GM21619 (cell line): ENCODE results near the gene MYO9A.
"Not testable (repeated sequence)": the region's sequence is repeated elsewhere in the genome, so short reads cannot be mapped to it uniquely, and the experiment has no call there.

ENCODE experiments used
- ATAC-seq: cut with Tn5 transposase; IDR thresholded peaks from one replicate; pipeline ENCODE4 v1.9.1; 2021; ENCODE audit not compliant: unreplicated experiment

The MYO9A gene

DNA sequence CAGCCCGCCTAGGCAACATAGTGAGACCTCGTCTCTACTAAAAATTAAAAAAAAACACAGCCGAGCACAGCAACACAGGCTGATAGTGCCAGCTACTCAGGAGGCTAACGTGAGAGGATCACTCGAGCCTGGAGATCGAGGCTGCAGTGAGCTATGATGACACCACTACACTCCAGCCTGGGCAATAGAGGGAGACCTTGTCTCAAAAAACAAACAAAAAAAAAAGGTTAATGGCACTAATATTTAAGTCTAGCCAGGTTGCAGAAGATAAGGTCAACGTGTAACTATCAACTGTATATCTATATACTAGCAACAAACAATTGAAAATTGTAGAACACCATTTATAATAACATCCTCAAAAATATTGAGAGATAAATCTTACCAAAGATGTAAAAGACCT is 75.1 kb downstream of the MYO9A start:
- no peak for ATAC-seq

DNA sequence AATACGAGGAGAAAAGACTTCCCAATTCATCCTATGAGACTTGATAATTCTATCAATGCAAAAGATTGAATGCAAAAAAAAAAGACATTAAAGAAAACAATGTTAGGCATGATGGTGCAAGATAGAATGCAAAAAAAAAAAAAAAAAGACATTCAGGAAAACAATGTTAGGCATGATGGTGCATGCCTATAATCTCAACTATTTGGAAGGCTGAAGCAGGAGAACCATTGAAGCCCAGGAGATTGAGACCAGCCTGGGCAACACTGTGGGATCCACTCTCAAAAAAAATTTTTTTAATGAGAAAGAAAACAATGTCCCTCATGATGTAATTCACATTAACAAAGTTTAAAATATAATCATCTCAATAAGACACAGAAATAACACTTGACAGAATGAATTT is 75.9 kb downstream of the MYO9A start:
- ATAC-seq = no peak

DNA sequence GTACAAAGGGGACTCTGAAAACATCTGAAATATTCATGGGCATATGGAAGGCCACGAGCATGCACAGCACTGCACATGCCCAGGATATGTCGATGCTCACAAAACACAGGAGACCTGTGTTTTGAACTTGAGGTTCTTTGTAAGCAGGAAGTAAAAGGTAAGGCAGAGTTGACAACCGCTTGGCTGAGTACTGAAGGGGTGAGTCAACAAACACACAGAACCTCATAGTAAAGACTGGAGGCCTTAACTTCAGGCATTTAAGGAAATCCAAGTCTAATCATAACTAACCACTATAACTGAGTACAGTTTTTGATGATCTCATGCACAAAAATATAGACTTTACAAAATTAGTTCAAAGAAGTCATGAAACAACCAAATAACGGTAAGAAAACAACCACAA is 80.6 kb downstream of the MYO9A start:
- no peak for ATAC-seq

DNA sequence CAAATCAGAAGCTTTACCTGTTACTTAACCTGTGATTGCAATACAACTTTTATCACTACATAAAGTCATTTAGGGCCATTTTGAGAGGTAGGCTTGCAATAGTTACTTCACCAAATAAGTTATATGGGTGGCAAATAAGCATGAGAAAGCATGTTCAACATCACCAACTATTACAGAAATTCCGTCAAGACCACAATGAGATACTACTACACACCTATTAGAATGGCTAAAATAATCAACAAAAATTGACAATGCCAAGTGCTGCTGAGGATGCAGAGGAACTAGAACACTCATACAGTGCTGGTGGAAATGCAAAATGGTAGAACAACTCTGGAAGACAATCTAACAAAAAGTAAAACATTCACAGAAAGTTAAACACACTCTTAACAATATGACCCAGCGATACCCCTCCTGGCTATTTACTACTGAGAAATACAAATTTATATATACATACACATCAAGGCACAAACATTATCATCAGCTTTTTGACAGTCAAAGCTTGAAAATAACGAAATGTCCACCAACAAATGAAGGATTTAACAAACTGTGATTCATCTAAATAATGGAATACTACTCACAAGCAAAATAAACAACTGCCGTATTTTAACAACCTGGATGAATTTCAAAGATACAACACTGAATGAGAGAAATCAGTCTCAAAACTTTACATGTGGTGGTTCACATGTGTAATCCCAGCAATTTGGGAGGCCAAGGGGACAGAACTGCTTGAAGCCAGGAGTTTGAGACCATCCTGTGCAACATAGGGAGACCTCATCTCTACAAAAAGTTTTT is 82.9 kb downstream of the MYO9A start:
- ATAC-seq = no peak

DNA sequence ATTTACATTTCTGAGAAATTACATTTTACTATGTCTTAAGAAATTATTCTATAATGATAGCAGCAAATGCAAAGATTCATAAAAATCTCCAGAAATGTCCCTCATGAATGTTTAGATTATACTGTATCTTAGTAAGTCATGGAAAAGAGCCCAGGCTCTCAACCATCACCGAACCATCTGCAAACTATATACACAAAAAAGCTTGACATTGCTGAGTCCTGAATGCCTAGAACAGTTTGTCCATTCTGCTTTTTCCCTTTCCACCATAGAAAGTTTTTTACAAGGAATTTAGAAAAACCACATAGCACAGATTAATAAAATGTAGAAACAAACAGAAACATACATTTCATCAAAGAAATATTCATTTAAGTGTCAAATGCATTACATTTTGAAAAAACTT is 83.6 kb downstream of the MYO9A start:
- no peak for ATAC-seq

DNA sequence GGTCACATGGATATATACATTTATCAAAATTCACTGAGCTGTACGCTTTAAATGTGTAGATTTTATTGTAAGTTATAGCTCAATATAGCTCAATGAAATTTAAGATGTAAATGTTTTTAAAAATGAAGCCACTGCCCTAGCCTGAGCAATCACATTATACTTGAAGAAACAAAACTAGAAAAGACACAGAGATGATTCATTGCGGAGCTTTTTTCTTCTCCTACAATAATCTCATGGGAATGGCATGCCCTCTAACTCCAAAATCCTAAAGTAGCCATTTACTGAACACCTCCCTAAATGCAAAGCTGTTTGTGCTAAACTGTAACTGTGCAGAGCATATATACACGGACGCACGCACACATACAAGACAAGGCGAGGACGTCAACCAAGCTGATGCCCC is 84.2 kb downstream of the MYO9A start:
- no peak for ATAC-seq

DNA sequence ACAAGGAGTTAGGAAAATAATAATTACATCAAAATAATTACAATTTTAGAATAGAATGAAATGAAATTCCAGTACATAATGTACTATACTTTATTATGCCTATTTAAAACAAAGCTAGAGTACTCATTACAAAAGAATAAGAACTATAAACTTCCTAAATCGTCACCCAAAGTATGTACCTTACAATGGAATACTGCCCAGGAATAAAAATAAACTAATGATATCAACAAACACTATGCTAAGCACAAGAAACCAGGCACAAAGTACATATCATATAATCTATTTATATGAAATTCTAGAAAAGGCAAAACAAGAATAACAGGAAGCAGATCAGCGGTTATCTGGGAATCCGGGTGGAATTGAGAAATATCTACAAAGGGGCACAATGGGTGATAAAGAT is 84.7 kb downstream of the MYO9A start:
- no peak for ATAC-seq

DNA sequence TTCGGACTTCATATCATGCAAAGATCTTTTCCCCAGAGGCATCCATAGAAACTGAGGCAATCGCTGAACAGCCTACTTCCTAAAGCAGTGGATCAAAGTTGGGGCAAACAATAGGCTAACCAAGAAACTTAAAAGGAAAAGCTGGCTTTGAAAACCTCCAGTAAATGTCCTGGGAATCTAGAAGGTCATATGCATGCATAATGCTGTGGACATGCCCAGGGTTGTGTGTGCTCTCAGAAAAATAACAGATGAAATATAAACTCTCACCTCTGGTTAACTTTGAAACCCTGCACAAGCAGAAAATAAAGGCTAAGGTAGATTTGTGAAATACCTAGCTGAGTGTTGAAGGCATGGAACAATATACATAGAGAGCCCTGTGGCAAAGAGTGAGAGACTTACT is 96.3 kb downstream of the MYO9A start:
- ATAC-seq = no peak

DNA sequence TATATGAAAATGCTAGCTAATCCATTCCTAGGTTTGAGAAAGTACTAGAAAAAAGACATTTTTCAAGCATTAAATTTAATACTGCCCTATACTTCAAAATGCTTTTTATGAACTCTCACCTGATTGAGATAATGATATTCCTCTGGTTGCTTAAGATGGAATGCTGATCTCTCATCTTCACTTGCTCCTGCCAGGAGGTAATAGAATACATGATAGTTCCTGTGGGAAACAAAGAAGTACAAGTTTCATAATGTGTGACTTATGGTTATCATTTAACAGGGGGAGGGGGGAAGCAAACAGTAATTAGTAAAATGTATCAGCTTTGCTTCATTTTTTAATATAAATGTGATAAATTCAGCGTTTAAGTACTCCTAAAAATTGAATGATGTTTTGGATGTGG is 97.2 kb downstream of the MYO9A start:
- ATAC-seq = no peak

DNA sequence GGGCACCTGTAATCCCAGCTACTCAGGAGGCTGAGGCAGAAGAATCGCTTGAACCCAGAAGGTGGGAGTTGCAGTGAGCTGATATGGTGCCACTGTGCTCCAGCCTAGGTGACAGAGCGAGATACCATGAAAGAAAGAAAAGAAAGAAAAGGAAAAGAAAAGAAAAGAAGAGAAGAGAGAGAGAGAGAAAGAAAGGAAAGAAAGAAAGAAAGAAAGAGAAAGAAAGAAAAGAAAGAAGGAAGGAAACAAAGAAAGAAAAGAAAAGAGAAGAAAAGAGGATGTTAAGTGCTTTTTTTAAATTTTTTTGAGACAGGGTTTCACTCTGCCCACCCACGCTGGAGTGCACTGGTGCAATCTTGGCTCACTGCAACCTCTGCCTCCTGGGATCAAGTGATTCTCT is 103.4 kb downstream of the MYO9A start:
- ATAC-seq = not testable (repeated sequence)

DNA sequence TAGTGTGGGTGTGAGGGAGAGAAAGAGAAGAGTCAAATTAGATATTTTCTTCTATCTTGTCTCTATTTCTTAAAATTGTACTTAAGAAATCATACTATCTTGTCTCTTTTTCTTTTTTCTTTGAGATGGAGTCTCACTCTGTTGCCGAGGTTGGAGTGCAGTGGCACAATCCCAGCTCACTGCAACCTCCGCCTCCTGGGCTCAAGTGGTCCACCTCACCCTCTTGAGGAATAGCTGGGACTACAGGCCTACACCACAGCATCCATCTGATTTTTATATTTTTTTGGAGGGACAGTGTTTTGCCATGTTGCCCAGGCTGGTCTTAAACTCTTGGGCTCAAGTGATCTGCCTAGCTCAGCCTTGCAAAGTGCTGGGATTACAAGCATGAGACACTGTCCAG is 104.2 kb downstream of the MYO9A start:
- no peak for ATAC-seq

DNA sequence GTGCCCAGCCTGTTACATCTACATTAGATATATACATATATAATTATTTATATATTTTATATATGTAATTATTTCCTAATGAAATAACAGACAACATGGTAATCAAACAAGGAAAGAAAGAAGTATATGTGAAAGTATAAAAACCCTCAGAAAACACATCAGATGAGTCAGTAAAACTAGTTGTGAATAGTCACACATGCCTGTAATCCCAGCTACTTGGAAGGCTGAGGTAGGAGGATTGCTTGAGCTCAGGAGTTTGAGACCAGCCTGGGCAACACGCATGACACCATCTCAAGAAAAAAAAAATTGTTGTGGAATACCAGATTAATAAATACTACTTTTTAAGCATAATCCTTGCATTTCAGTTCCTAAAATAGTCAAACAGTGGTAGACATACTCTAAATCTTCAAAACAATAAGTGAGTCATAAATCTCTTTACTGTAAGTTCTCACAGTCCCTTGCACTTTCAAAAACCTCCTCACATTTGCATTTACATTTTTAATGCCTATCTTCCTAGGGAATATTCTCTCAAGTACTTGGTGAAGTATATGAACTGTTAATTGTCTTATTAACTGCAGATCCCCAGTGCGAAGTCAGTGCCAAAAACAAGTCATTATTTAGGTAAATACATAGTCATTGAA is 106.5 kb downstream of the MYO9A start:
- no peak for ATAC-seq

DNA sequence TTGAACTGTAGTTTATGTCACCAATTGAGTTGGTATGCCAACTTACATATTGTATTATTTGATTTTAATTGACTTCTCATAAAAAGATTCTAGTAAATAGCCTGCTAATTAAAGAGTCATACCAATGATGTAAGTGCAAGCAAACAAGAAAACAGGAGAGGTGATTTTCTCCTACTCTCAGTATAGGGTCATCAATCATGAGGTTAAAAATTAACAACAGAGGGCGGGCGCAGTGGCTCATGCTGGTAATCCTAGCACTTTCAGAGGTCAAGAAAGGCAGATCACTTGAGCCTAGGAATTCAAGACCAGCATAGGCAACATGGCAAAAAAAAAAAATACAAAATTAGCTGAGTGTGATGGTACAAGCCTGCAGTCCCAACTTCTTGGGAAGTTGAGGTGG is 108.7 kb downstream of the MYO9A start:
- ATAC-seq = peak; percentile 58

DNA sequence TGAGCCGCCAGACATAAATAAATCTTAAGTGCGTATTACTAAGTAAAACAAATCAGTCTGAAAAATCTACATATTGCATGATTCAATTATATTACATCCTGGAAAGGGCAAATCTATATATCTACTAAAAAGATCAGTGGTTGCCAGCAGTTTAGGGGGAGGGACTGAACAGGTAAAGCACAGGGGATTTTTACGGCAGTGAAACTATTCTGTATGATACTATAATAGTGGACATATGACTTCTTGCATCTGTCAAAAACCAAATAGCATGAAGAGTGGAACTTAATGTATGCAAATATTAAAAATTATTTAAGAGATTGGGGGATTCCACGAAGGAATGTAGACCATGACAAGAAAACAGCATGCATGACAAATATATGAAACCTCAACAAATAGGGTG is 111.6 kb downstream of the MYO9A start:
- ATAC-seq = no peak

DNA sequence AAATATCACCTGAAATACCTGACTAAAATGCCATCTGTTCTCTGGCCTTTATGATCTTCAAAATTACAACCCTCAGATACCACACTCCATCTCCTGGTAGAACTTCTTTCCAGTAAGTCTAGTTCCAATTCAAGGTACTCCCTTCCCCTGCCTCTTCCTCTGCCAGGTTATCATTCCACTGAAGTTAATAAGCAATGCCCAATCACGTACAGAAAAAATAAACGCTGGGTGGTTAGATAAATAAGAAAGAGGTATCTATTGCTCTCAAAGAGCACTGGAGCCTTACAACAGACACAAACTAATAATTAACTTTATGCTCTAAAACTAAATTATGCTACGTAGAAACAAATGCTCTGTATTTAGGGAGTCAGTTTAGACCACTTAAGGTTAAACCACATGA is 112.5 kb downstream of the MYO9A start:
- ATAC-seq = no peak

DNA sequence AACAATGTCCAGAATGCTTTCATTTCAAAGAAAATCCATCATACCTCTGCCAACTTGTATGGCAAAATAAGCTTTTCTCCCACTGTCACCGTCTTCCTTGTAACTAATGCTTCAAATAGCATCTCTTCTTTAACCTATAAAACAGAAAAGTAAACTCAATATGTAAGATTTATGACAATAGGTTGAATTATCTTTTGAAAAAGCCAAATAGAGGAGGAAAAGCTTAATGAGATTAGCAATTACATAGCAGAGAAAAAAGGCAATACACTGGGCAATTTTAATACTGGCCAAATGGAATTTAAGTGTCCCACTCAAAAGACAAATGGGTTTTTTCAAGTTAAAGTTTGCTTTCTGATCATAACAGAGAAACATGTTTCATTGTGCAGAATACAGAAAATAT is 118.1 kb downstream of the MYO9A start:
- no peak for ATAC-seq

DNA sequence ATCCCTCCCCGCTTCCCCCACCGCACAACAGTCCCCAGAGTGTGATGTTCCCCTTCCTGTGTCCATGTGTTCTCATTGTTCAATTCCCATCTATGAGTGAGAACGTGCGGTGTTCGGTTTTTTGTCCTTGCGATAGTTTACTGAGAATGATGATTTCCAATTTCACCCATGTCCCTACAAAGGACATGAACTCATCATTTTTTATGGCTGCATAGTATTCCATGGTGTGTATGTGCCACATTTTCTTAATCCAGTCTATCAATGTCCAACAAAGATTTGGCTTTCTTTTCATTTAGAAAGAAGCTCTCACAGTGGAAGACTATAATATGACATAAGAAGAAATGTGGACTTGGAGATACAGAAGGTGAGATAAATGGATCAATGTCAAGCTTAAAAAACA is 119.2 kb downstream of the MYO9A start:
- ATAC-seq = not testable (repeated sequence)

DNA sequence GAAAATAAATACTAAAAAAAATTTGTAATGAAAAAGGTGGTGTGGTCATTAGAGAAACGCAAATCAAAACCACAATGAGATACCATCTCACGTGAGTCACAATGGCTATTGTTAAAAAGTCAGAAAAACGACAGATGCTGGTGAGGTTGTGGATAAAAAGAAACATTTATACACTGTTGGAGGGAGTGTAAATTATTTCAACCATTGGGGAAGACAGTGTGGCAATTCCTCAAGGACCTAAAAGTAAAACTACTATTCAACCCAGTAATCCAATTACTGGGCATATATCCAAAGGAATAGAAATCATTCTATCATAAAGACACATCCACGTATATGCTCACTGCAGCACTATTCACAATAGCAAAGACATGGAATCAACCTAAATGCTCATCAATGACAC is 120.3 kb downstream of the MYO9A start:
- ATAC-seq = no peak

DNA sequence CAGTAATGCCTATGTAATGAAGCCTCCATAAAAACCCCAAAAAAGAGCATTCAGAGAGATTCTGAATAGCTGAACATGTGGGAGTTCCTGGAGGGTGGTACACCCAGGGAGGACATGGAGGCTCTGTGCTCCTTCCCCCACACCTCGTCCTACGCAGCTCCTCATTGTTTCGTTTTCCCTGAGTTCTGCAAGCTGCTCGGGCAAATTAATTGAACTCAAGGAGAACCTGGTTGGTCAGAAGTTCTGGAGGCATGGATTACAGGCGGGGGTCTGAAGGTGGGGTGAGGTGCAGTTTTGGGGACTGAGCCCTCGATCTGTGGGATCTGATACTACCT is 142.2 kb downstream of the MYO9A start:
- ATAC-seq = no peak

DNA sequence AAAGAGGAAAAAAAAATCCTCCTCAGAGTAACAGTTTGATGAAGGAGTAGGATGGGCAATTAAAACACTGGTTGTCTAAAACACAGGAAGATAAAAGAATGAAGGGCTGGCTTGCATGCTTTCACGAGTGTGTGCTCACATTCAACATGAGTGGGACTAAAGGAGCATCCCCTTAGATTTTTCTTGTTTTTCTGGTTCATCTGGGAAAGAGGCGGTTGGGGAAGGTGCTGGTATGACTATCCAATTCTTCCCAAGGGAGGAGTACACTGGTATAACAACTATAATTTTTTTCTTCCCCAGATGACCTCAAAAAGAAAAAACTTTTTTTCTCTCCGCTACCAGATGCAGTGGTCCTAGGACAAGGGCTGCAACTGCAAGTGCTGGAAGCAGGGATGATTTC is 143.7 kb downstream of the MYO9A start:
- no peak for ATAC-seq

DNA sequence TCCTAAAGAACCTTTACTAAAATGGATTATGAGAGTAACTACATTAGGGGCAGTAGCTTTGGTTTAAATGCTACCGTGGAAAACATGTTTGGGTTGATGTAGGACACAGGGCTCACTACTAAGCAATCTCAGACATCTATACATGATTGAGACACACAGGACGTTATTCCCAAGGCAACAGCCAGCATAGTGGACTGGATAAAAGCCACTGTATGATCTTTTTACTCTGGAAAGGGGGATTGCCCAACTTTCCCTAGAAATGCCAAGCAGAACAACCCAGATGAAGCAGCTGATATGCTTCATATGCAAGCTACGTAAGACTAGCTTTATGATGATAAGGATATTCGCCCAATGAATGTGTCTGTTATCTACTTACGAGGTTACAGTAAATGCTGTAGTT is 144.6 kb downstream of the MYO9A start:
- no peak for ATAC-seq

DNA sequence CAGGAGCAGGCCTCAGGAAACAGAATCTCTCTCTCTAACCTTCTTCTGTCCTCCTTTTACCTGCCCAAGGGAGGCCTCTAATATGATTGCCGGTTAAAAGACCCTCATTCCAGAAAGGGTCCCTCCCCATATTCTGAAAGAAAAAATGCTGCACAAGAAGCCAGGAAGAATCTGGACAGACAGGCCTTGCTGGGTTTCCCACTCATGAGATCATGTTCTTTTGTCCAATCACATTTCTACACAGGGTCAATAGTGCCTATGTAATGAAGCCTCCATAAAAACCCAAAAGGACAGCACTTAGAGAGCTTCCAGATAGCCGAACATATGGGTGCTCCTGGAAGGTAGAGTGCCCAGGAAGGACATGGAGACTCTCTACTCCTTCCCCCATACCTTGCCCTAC is 146.0 kb downstream of the MYO9A start:
- no peak for ATAC-seq

DNA sequence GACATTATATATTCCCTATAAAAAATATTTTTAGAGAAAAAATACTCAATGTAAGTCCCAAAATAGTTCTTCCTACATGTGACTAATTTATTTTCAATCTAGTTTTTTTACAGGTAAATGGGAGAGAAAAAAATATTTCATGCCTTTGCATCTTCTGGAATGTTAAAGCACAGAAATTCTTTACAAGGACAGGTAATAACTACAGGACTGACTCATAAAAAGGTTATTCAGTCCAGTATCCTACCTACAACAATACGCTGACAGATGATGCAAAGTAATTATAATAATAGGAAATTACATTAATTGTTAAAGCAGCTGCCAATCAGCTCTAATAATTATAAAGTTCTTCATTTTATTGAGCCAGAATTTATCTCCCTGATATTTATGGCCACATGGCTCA is 147.5 kb downstream of the MYO9A start:
- no peak for ATAC-seq
